Measurements from ENCODE around the gene TP53INP2.

- TF ChIP-seq GATA3 (IDR thresholded peaks at IDR 0.05; ENCODE audit: low read depth, low read length): no peak
- no peak for TF ChIP-seq GATA2 (IDR thresholded peaks at IDR 0.05; ENCODE audit: low read depth, low read length)
These were observed 23.5 kb upstream of the TP53INP2 start for GRCh38 chr20:34680586-34681175.
